AG09309 (cell line): ENCODE results near the gene BMP8A.
"Not testable (repeated sequence)": the region's sequence is repeated elsewhere in the genome, so short reads cannot be mapped to it uniquely, and the experiment has no call there.

Source experiments
- DNase-seq: peaks from one replicate; pipeline ENCODE4 v3.0.0-alpha.2; 2010; ENCODE audit warnings: low read depth
- H3K4me3 ChIP-seq: 2 replicates; pipeline ENCODE4 v1.5.1; 2011; ENCODE audit warnings: mild to moderate bottlenecking, low read depth, low read length, moderate library complexity; ENCODE audit not compliant: control insufficient read depth
- CTCF ChIP-seq: IDR thresholded peaks from 2 replicates; pipeline ENCODE4 v1.5.1; 2011; ENCODE audit warnings: mild to moderate bottlenecking, low read depth, low read length, inconsistent platforms; ENCODE audit not compliant: insufficient read depth, control insufficient read depth; ENCODE audit errors: missing control alignments

The BMP8A gene

GRCh38 chr1:39469150-39469549 lies 22.3 kb upstream of the BMP8A start:
- DNase-seq = no peak
- no peak overlapping the region for H3K4me3 ChIP-seq
- no peak for TF ChIP-seq CTCF

- no peak for TF ChIP-seq CTCF
- H3K4me3 ChIP-seq = no peak overlapping the region
- DNase-seq = no peak
These were observed 21.4 kb upstream of the BMP8A start for GRCh38 chr1:39470040-39470439.

GRCh38 chr1:39472826-39473225 lies 18.6 kb upstream of the BMP8A start:
- no peak for TF ChIP-seq CTCF
- no peak overlapping the region for H3K4me3 ChIP-seq
- DNase-seq = no peak

- no peak overlapping the region for H3K4me3 ChIP-seq
- no peak for TF ChIP-seq CTCF
- DNase-seq = no peak
These were observed 18.1 kb upstream of the BMP8A start for GRCh38 chr1:39473324-39473723.

- H3K4me3 ChIP-seq = no peak overlapping the region
- TF ChIP-seq CTCF = no peak
These were observed 16.6 kb upstream of the BMP8A start for GRCh38 chr1:39474810-39475209.

GRCh38 chr1:39475551-39475950 lies 15.9 kb upstream of the BMP8A start:
- not testable (repeated sequence) for H3K4me3 ChIP-seq, DNase-seq

More at GRCh38 chr1:39474810-39475209, 16.6 kb upstream of the BMP8A start:
- DNase-seq = no peak

GRCh38 chr1:39478126-39478915 lies 13.1 kb upstream of the BMP8A start:
- DNase-seq = no peak
- H3K4me3 ChIP-seq = no peak overlapping the region
- TF ChIP-seq CTCF = no peak
